HEK293 (cell line): ENCODE results near the gene GPRC5D.

Experiments used
- CTCF ChIA-PET: fragments of 350-600 bp; formaldehyde crosslinking; extraction: SDS; loops from one replicate; lab custom pipeline; 2021; ENCODE audit warnings: antibody characterized with exemption; lab: Yijun Ruan, JAX
- POLR2A ChIA-PET: fragments of 300-600 bp; formaldehyde crosslinking; extraction: SDS; loops from one replicate; lab custom pipeline; 2020; ENCODE audit warnings: antibody characterized with exemption, inconsistent platforms; lab: Yijun Ruan, JAX
- H3K27ac ChIP-seq: fragments of 200-500 bp; sonication (Bioruptor generic); 2 replicates; pipeline ENCODE4 v1.5.1; 2014; ENCODE audit warnings: low read depth, low read length, control low read depth, inconsistent platforms; ENCODE audit errors: extremely low read depth
- H3K36me3 ChIP-seq, 2 experiments: fragments of 200-500 bp in 1 of 2; sonication (Bioruptor generic) in 1 of 2; 1 replicate in 1 of 2; 2 replicates in 1 of 2; pipeline ENCODE4 v1.5.1; 2014 to 2017; ENCODE audit warnings: inconsistent platforms in 2 of 2, low read length in 2 of 2; ENCODE audit not compliant: control insufficient read depth in 2 of 2, insufficient read depth in 1 of 2
- H3K4me1 ChIP-seq: fragments of 200-500 bp; sonication (Bioruptor generic); 2 replicates; pipeline ENCODE4 v1.5.1; 2014; ENCODE audit warnings: mild to moderate bottlenecking, low read length, inconsistent platforms; ENCODE audit not compliant: control insufficient read depth, insufficient read depth
- H3K4me3 ChIP-seq: 2 replicates; pipeline ENCODE4 v1.5.1; 2011; ENCODE audit warnings: low read depth, mild to moderate bottlenecking, control low read depth, low read length, moderate library complexity
- H3K9me3 ChIP-seq: fragments of 200-500 bp; sonication (Bioruptor generic); 2 replicates; pipeline ENCODE4 v1.5.1; 2014; ENCODE audit warnings: low read depth, low read length, inconsistent platforms; ENCODE audit not compliant: control insufficient read depth, insufficient read depth
- GLI2 ChIP-seq: fragments of 450-650 bp; formaldehyde crosslinking; IDR thresholded peaks from 2 replicates; pipeline ENCODE4; 2017; ENCODE audit warnings: missing biosample characterization, missing genetic modification characterization, low read depth, borderline replicate concordance
- GLIS1 ChIP-seq: fragments of 450-650 bp; formaldehyde crosslinking; IDR thresholded peaks from 2 replicates; pipeline ENCODE4 v1.5.1; 2016; ENCODE audit warnings: missing biosample characterization, missing genetic modification characterization
- HOXA7 ChIP-seq: sonication (generic); formaldehyde crosslinking; IDR thresholded peaks from 2 replicates; pipeline ENCODE4 v1.8.1; 2022; ENCODE audit warnings: missing genetic modification reagents, borderline replicate concordance
- KLF1 ChIP-seq: fragments of 450-650 bp; formaldehyde crosslinking; IDR thresholded peaks from 2 replicates; pipeline ENCODE4 v1.5.1; 2016; ENCODE audit warnings: missing biosample characterization, missing genetic modification characterization
- SP3 ChIP-seq: fragments of 450-650 bp; formaldehyde crosslinking; IDR thresholded peaks from 2 replicates; pipeline ENCODE4 v1.5.1; 2016; ENCODE audit warnings: missing biosample characterization, missing genetic modification characterization
- ZFP41 ChIP-seq: fragments of 450-650 bp; formaldehyde crosslinking; IDR thresholded peaks from 2 replicates; pipeline ENCODE4 v1.5.1; 2016; ENCODE audit warnings: missing biosample characterization, missing genetic modification characterization, borderline replicate concordance
- ZFP69B ChIP-seq: fragments of 450-650 bp; formaldehyde crosslinking; IDR thresholded peaks from 2 replicates; pipeline ENCODE4 v1.5.1; 2016; ENCODE audit warnings: missing biosample characterization, missing genetic modification characterization
- ZNF121 ChIP-seq: fragments of 450-650 bp; formaldehyde crosslinking; IDR thresholded peaks from 2 replicates; pipeline ENCODE4 v1.5.1; 2016; ENCODE audit warnings: missing biosample characterization, missing genetic modification characterization
- ZNF138 ChIP-seq: fragments of 450-650 bp; formaldehyde crosslinking; IDR thresholded peaks from 2 replicates; pipeline ENCODE4 v1.5.1; 2016; ENCODE audit warnings: missing biosample characterization, missing genetic modification characterization, borderline replicate concordance
- ZNF157 ChIP-seq: fragments of 450-650 bp; formaldehyde crosslinking; IDR thresholded peaks from 2 replicates; pipeline ENCODE4 v1.5.1; 2016; ENCODE audit warnings: missing biosample characterization, missing genetic modification characterization
- ZNF16 ChIP-seq: fragments of 450-650 bp; formaldehyde crosslinking; IDR thresholded peaks from 2 replicates; pipeline ENCODE4 v1.5.1; 2016; ENCODE audit warnings: low read depth, missing biosample characterization, missing genetic modification characterization
- ZNF214 ChIP-seq: fragments of 450-650 bp; formaldehyde crosslinking; IDR thresholded peaks from 2 replicates; pipeline ENCODE4 v1.5.1; 2017; ENCODE audit warnings: missing biosample characterization, mild to moderate bottlenecking, missing genetic modification characterization, borderline replicate concordance
- ZNF239 ChIP-seq: fragments of 450-650 bp; formaldehyde crosslinking; IDR thresholded peaks from 2 replicates; pipeline ENCODE4 v1.5.1; 2016; ENCODE audit warnings: missing biosample characterization, missing genetic modification characterization
- ZNF335 ChIP-seq: fragments of 450-650 bp; formaldehyde crosslinking; conservative IDR thresholded peaks from 2 replicates; pipeline ENCODE4 v1.5.1; 2016; ENCODE audit warnings: missing biosample characterization, missing genetic modification characterization
- ZNF366 ChIP-seq: fragments of 450-650 bp; formaldehyde crosslinking; conservative IDR thresholded peaks from 2 replicates; pipeline ENCODE4 v1.5.1; 2016; ENCODE audit warnings: missing biosample characterization, missing genetic modification characterization
- ZNF501 ChIP-seq: fragments of 450-650 bp; formaldehyde crosslinking; IDR thresholded peaks from 2 replicates; pipeline ENCODE4 v1.5.1; 2016; ENCODE audit warnings: missing biosample characterization, missing genetic modification characterization
- ZNF610 ChIP-seq: fragments of 450-650 bp; formaldehyde crosslinking; IDR thresholded peaks from 2 replicates; pipeline ENCODE4 v1.5.1; 2016; ENCODE audit warnings: missing biosample characterization, missing genetic modification characterization, borderline replicate concordance
- ZNF677 ChIP-seq: fragments of 450-650 bp; IDR thresholded peaks from 2 replicates; pipeline ENCODE4 v1.5.0; 2018; ENCODE audit warnings: missing biosample characterization, mild to moderate bottlenecking, missing genetic modification characterization, moderate library complexity
- ZNF747 ChIP-seq: fragments of 450-650 bp; formaldehyde crosslinking; IDR thresholded peaks from 2 replicates; pipeline ENCODE4 v1.5.1; 2016; ENCODE audit warnings: missing biosample characterization, missing genetic modification characterization
- ZNF792 ChIP-seq: fragments of 450-650 bp; formaldehyde crosslinking; IDR thresholded peaks from 2 replicates; pipeline ENCODE4 v1.5.1; 2016; ENCODE audit warnings: missing biosample characterization, missing genetic modification characterization
- ZSCAN16 ChIP-seq: fragments of 450-650 bp; formaldehyde crosslinking; IDR thresholded peaks from 2 replicates; pipeline ENCODE4 v1.5.1; 2016; ENCODE audit warnings: missing biosample characterization, missing genetic modification characterization
- ZSCAN23 ChIP-seq: fragments of 450-650 bp; formaldehyde crosslinking; IDR thresholded peaks from 2 replicates; pipeline ENCODE4 v1.5.1; 2016; ENCODE audit warnings: missing biosample characterization, missing genetic modification characterization
- TF ChIP-seq, protein P1 (sequence below): fragments of 450-650 bp; formaldehyde crosslinking; IDR thresholded peaks from 2 replicates; pipeline ENCODE4 v1.5.1; 2016; ENCODE audit warnings: missing biosample characterization, missing genetic modification characterization
- TF ChIP-seq, protein P2 (sequence below): fragments of 450-650 bp; formaldehyde crosslinking; IDR thresholded peaks from 2 replicates; pipeline ENCODE4 v1.5.1; 2017; ENCODE audit warnings: missing biosample characterization, missing genetic modification characterization

Gene GPRC5D

DNA sequence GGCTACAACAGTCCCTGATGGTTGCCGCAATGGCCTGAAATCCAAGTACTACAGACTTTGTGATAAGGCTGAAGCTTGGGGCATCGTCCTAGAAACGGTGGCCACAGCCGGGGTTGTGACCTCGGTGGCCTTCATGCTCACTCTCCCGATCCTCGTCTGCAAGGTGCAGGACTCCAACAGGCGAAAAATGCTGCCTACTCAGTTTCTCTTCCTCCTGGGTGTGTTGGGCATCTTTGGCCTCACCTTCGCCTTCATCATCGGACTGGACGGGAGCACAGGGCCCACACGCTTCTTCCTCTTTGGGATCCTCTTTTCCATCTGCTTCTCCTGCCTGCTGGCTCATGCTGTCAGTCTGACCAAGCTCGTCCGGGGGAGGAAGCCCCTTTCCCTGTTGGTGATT lies 43.7 kb downstream of the GPRC5D start:
- Histone ChIP-seq H3K4me1 (peaks cover 3% of the 10 kb centered on the region; the same call in 1 of the 2 replicates), H3K36me3 (peaks cover 0 to 27% of the 10 kb centered on the region in 2 experiments; a peak in 2 of 3 replicates), H3K4me3 (no peak overlapping the region), H3K27ac (no peak overlapping the region), H3K9me3 (no peaks in the 10 kb centered on the region)
- ChIA-PET CTCF (interaction anchor here (0.6 to 4.0 kb wide), 5 partner anchors 8 to 146 kb away, joined by 3 to 17 read pairs (median 4); no protein-coding TSS in a partner anchor), POLR2A (interaction anchor here (2.4 kb wide), 1 partner anchor 17 kb away, joined by 7 read pairs; the partner anchor contains the start of gene GPRC5A)
- TF ChIP-seq ZNF157 (tag by site-specific recombination): no peak
- TF ChIP-seq ZNF214: no peak
- no peak for TF ChIP-seq SP3 (tag by site-specific recombination)
- TF ChIP-seq ZNF677: no peak
- no peak for TF ChIP-seq ZFP41 (tag by site-specific recombination)
- no peak for TF ChIP-seq GLI2 (tag by site-specific recombination)

GRCh38 chr12:12907552-12907951 lies 44.4 kb downstream of the GPRC5D start:
- H3K4me3 ChIP-seq: no peak overlapping the region
- peaks cover 3% of the 10 kb centered on the region; the same call in 1 of the 2 replicates for H3K4me1 ChIP-seq
- TF ChIP-seq ZNF16 (tag by site-specific recombination): no peak
- peak; percentile 98 for TF ChIP-seq ZNF121 (tag by site-specific recombination)
- no peak for TF ChIP-seq ZNF335 (tag by site-specific recombination)
- no peak for TF ChIP-seq ZSCAN23 (tag by site-specific recombination)
- no peak for TF ChIP-seq ZNF610
- no peak overlapping the region for H3K27ac ChIP-seq
- H3K36me3 ChIP-seq: peaks cover 0 to 21% of the 10 kb centered on the region in 2 experiments; a peak in 2 of 3 replicates
- no peaks in the 10 kb centered on the region for H3K9me3 ChIP-seq
- ChIA-PET CTCF (interaction anchor here (0.6 to 4.0 kb wide), 5 partner anchors 8 to 78 kb away, joined by 3 to 17 read pairs (median 4); no protein-coding TSS in a partner anchor), POLR2A (interaction anchor here (2.4 kb wide), 1 partner anchor 16 kb away, joined by 7 read pairs; the partner anchor contains the start of gene GPRC5A)

- ChIA-PET POLR2A (no interaction called here), CTCF (interaction anchor here (0.6 to 3.3 kb wide), 2 partner anchors 12 to 16 kb away, joined by 3 to 13 read pairs; no protein-coding TSS in a partner anchor)
- Histone ChIP-seq H3K4me1 (peaks cover 17% of the 10 kb centered on the region), H3K27ac (no peak overlapping the region), H3K9me3 (no peaks in the 10 kb centered on the region), H3K36me3 (peaks cover 0 to 9% of the 10 kb centered on the region in 2 experiments; a peak in 2 of 3 replicates), H3K4me3 (no peak overlapping the region)
- TF ChIP-seq HOXA7 (CRISPR knock-in tag) (no peak), ZNF138 (tag by site-specific recombination) (no peak), ZNF501 (tag by site-specific recombination) (no peak), GLIS1 (tag by site-specific recombination) (peak; percentile 70)
These were observed 48.0 kb downstream of the GPRC5D start for GRCh38 chr12:12903642-12904609.

DNA sequence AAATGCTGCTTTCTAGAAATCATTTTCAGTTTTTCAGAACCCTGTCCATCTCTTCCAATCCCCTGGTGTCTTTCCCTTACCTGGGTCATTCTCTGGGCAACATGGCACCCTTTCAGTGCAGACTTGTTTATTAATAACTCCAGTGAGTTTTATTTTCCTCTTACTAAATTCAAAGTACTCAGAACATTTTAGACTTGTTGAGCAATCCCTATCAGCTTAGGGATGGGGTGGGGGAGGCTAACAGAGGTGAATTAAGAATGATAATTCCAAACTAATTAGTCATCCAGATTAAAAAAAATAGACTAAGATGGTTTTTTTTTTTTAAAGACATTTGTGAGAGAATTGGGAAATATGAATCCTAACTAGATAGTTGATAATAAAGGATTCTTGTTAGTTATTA lies 49.9 kb downstream of the GPRC5D start:
- CTCF ChIA-PET: interaction anchor here (0.6 to 3.3 kb wide), 5 partner anchors 14 to 333 kb away, joined by 3 to 13 read pairs (median 3); no protein-coding TSS in a partner anchor
- Histone ChIP-seq H3K27ac (no peak overlapping the region), H3K4me3 (no peak overlapping the region), H3K36me3 (no peaks in the 10 kb centered on the region; a peak in 1 of 3 replicates), H3K9me3 (no peaks in the 10 kb centered on the region), H3K4me1 (peaks cover 17% of the 10 kb centered on the region)
- POLR2A ChIA-PET: interaction anchor here (3.8 kb wide), 1 partner anchor 11 kb away, joined by 20 read pairs; the partner anchor contains the start of gene GPRC5A
- TF ChIP-seq, protein P1, sequence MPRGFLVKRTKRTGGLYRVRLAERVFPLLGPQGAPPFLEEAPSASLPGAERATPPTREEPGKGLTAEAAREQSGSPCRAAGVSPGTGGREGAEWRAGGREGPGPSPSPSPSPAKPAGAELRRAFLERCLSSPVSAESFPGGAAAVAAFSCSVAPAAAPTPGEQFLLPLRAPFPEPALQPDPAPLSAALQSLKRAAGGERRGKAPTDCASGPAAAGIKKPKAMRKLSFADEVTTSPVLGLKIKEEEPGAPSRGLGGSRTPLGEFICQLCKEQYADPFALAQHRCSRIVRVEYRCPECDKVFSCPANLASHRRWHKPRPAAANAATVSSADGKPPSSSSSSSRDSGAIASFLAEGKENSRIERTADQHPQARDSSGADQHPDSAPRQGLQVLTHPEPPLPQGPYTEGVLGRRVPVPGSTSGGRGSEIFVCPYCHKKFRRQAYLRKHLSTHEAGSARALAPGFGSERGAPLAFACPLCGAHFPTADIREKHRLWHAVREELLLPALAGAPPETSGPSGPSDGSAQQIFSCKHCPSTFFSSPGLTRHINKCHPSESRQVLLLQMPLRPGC: no peak
- no peak for TF ChIP-seq ZNF366
- TF ChIP-seq, protein P2, sequence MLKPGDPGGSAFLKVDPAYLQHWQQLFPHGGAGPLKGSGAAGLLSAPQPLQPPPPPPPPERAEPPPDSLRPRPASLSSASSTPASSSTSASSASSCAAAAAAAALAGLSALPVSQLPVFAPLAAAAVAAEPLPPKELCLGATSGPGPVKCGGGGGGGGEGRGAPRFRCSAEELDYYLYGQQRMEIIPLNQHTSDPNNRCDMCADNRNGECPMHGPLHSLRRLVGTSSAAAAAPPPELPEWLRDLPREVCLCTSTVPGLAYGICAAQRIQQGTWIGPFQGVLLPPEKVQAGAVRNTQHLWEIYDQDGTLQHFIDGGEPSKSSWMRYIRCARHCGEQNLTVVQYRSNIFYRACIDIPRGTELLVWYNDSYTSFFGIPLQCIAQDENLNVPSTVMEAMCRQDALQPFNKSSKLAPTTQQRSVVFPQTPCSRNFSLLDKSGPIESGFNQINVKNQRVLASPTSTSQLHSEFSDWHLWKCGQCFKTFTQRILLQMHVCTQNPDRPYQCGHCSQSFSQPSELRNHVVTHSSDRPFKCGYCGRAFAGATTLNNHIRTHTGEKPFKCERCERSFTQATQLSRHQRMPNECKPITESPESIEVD (tag by site-specific recombination): no peak
- no peak for TF ChIP-seq ZSCAN16 (tag by site-specific recombination)
- no peak for TF ChIP-seq ZNF792 (tag by site-specific recombination)
- TF ChIP-seq ZSCAN23 (tag by site-specific recombination): no peak
- TF ChIP-seq GLIS1 (tag by site-specific recombination): no peak
- no peak for TF ChIP-seq ZNF610
- no peak for TF ChIP-seq ZNF747
- TF ChIP-seq KLF1 (tag by site-specific recombination): no peak
- no peak for TF ChIP-seq ZNF239 (tag by site-specific recombination)
- no peak for TF ChIP-seq ZFP69B (tag by site-specific recombination)
